PC-9 (cell line): ENCODE data around the gene BOC. TPM values are rescaled to one million over a fixed set of nuclear protein-coding genes. Genes with fewer than 3 reads are reported as not detected.

Source experiments
- BruUV-seq: library from RNA; stranded (reverse); fragments of 400-500 nt; replicated peaks from 2 replicates; lab custom pipeline; 2021; lab: Mats Ljungman, UMichigan
- CTCF ChIA-PET: fragments of 300-600 bp; sonication (Branson Sonifier 250); formaldehyde crosslinking; loops from one replicate; lab custom pipeline; 2022; ENCODE audit warnings: antibody characterized with exemption; lab: Charles Lee
- POLR2A ChIA-PET: fragments of 300-600 bp; sonication (Branson Sonifier 250); formaldehyde crosslinking; loops from one replicate; lab custom pipeline; 2022; ENCODE audit warnings: antibody characterized with exemption; ENCODE audit not compliant: unreplicated experiment; lab: Charles Lee
- DNase-seq, 2 experiments: peaks; one replicate each; pipeline versions ENCODE4 v3.0.0 to v3.0.0-alpha.2; 2015 to 2022; ENCODE audit warnings: mixed read lengths in 1 of 2
- H2AFZ ChIP-seq: fragments of 200-600 bp; sonication (generic); 2 replicates; pipeline ENCODE4 v1.8.1; 2017; ENCODE audit warnings: antibody characterized with exemption
- H3F3A ChIP-seq: fragments of 200-600 bp; sonication (generic); 2 replicates; pipeline ENCODE4 v1.8.1; 2017; ENCODE audit warnings: antibody characterized with exemption, mild to moderate bottlenecking, low read depth; ENCODE audit not compliant: insufficient read depth
- H3K27ac ChIP-seq: fragments of 200-600 bp; sonication (generic); 2 replicates; pipeline ENCODE4 v1.6.1; 2016; ENCODE audit warnings: mixed run types
- H3K27me3 ChIP-seq: fragments of 200-600 bp; sonication (generic); 2 replicates; pipeline ENCODE4 v1.6.1; 2016; ENCODE audit warnings: low read depth, mixed run types; ENCODE audit not compliant: insufficient read depth
- H3K36me3 ChIP-seq: fragments of 200-600 bp; sonication (generic); 2 replicates; pipeline ENCODE4 v1.6.1; 2016; ENCODE audit warnings: low read depth, mixed run types
- H3K4me1 ChIP-seq: fragments of 200-600 bp; sonication (generic); replicated peaks from 2 replicates; pipeline ENCODE4 v1.6.1; 2016; ENCODE audit warnings: mixed run types; ENCODE audit not compliant: insufficient read depth
- H3K4me2 ChIP-seq: fragments of 200-600 bp; sonication (generic); 2 replicates; pipeline ENCODE4 v1.6.1; 2017; ENCODE audit warnings: mixed run types
- H3K4me3 ChIP-seq: fragments of 200-600 bp; sonication (generic); 2 replicates; pipeline ENCODE4 v1.6.1; 2016; ENCODE audit warnings: mixed run types
- H3K79me2 ChIP-seq: fragments of 200-600 bp; sonication (generic); 2 replicates; pipeline ENCODE4 v1.6.1; 2017; ENCODE audit warnings: low read depth, mixed run types
- H3K9me2 ChIP-seq: fragments of 200-600 bp; sonication (generic); 2 replicates; pipeline ENCODE4 v1.8.1; 2017; ENCODE audit warnings: mild to moderate bottlenecking; ENCODE audit not compliant: insufficient read depth
- H3K9me3 ChIP-seq: fragments of 200-600 bp; sonication (generic); 2 replicates; pipeline ENCODE4 v1.8.1; 2016; ENCODE audit warnings: low read depth; ENCODE audit not compliant: insufficient read depth
- H4K20me1 ChIP-seq: fragments of 200-600 bp; sonication (generic); 2 replicates; pipeline ENCODE4 v1.8.1; 2017; ENCODE audit not compliant: insufficient read depth
- EZH2 ChIP-seq: fragments of 200-600 bp; sonication (generic); IDR thresholded peaks from 2 replicates; pipeline ENCODE4 v1.8.0; 2017; ENCODE audit warnings: antibody characterized with exemption, low read depth
- intact Hi-C: fragments of 100-400 bp; cut with micrococcal nuclease; formaldehyde crosslinking; loops from one replicate; pipeline ENCODE4 v1.10.0; 2022; ENCODE audit not compliant: unreplicated experiment
- total RNA-seq: library from RNA; stranded (reverse); gene quantifications from 2 replicates; pipeline ENCODE4 v1.2.3, GENCODE V29; 2021
- TF ChIP-seq, protein P1 (sequence below): fragments of 200-600 bp; sonication (generic); conservative IDR thresholded peaks from 2 replicates; pipeline ENCODE4 v1.6.1; 2017; ENCODE audit warnings: mixed run types, antibody characterized with exemption, mild to moderate bottlenecking, moderate library complexity

BOC gene
- total RNA-seq, 1 experiment from 2014 or later, result 3.0 TPM

DNA sequence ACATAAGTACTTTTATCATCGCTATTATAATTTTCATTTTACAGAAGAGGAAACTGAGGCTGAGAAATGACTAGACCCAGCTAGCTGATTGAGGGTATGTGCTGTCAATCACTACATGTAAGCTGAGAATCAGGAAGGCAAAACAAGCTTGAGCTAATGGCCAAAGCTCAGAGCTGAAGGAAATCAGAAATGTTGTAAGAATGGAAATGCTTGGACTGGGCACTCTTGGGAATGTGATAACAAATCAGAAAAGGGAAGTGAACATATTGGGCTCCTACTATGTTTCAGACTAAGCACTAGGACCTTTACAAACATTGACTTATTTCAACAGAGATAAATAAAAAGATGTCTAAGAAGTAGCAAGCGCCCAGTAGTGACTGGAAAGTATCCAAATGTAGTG, 33.8 kb upstream of the BOC start:
- Histone ChIP-seq H4K20me1 (no peaks in the 10 kb centered on the region), H3K27me3 (no peaks in the 10 kb centered on the region), H3K79me2 (no peaks in the 10 kb centered on the region), H3K4me2 (no peak overlapping the region), H3K9me3 (no peaks in the 10 kb centered on the region; the same call in 1 of the 2 replicates), H3K4me3 (no peak overlapping the region), H2AFZ (no peak overlapping the region), H3K9me2 (no peaks in the 10 kb centered on the region), H3K4me1 (no peaks in the 10 kb centered on the region), H3F3A (no peaks in the 10 kb centered on the region), H3K36me3 (no peaks in the 10 kb centered on the region), H3K27ac (no peak overlapping the region)
- ChIA-PET CTCF (no interaction called here), POLR2A (no interaction called here)
- no peak for TF ChIP-seq EZH2
- TF ChIP-seq, protein P1, sequence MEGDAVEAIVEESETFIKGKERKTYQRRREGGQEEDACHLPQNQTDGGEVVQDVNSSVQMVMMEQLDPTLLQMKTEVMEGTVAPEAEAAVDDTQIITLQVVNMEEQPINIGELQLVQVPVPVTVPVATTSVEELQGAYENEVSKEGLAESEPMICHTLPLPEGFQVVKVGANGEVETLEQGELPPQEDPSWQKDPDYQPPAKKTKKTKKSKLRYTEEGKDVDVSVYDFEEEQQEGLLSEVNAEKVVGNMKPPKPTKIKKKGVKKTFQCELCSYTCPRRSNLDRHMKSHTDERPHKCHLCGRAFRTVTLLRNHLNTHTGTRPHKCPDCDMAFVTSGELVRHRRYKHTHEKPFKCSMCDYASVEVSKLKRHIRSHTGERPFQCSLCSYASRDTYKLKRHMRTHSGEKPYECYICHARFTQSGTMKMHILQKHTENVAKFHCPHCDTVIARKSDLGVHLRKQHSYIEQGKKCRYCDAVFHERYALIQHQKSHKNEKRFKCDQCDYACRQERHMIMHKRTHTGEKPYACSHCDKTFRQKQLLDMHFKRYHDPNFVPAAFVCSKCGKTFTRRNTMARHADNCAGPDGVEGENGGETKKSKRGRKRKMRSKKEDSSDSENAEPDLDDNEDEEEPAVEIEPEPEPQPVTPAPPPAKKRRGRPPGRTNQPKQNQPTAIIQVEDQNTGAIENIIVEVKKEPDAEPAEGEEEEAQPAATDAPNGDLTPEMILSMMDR, result no peak
- DNase-seq, result no peak
- intact Hi-C loops, result no loop called here
- no TSS peak for BruUV-seq

DNA sequence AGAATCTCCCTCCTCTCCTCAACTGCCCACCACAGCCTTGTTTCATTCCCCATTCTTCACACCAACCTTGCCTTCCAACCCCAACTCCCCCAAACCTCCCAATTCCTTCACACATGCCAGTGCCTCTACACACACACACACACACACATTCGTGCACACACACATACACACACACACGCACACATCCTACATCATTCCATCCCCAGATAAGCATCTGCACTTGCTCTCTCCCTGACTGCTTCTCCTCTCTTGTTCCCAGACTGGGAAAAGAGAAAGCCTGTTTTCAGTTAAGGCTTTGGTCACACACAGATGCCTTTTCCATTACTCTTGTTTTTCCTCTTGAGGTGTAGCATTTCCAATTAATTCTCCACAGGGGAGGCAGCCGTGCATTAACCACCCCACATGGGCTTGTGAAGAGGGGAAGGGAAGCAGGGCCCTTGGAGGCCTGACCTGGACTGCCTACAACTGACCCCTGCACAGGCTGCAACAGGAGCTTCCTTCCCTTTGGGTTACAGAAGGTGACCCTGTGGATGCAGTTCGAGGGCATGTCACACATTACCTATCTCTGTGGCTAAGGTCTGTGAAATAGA, 32.0 kb upstream of the BOC start:
- Histone ChIP-seq H3K27ac (no peak overlapping the region), H3K4me3 (no peak overlapping the region), H2AFZ (no peak overlapping the region), H3K9me2 (no peaks in the 10 kb centered on the region), H3K4me1 (no peaks in the 10 kb centered on the region), H3K9me3 (no peaks in the 10 kb centered on the region; the same call in 1 of the 2 replicates), H3K27me3 (no peaks in the 10 kb centered on the region), H4K20me1 (no peaks in the 10 kb centered on the region), H3K36me3 (no peaks in the 10 kb centered on the region), H3K4me2 (no peak overlapping the region), H3F3A (no peaks in the 10 kb centered on the region), H3K79me2 (no peaks in the 10 kb centered on the region)
- ChIA-PET CTCF (no interaction called here), POLR2A (no interaction called here)
- intact Hi-C loops, result no loop called here
- TF ChIP-seq, protein P1, result no peak
- TF ChIP-seq EZH2, result no peak
- no peak for DNase-seq
- no TSS peak for BruUV-seq

DNA sequence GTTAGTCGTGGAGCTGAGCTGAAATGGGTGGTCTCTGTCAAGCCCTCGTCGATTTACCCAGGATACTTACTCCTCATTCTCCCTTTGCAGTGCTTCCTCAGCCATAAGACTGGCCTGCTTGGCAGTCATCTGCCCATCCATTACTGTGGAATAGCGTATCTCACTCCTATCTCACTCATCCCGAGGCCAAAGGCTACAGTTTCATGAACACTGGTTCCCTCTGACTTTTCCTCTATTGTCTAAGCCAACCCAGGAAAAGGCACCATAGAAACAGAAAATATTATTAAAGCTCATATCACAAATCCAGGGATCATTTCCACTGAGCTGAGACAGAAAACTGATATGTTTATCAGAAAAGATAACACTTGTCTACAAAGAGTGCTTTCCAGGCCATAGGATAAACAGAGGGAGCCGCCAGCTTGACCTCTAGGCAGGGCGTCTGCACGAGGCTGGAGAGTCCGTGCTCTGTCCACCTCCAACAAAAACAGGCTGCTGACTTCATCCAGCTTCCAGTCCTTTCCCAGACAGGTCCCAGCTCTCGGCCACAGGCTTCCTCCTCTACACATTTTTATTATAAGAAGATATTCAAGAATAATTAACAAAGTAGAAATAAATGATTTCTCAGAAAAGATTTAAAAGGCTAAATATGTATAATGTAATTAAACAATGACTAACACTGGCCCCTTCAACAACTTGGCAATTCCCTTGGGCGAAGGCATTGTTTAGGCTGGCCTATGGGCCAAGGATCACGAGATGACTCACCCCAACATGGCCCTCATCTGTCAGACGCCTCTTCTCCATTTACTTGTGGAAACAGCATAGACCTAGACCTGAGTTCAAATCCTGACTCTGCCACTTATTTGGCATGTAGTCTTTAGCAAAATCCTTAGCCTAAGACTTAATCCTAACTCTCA, 27.4 kb upstream of the BOC start:
- intact Hi-C loops, result no loop called here
- H3K4me1 ChIP-seq, result no peaks in the 10 kb centered on the region
- H3K4me2 ChIP-seq, result no peak overlapping the region
- H3K9me3 ChIP-seq, result peaks cover 7% of the 10 kb centered on the region; the same call in 1 of the 2 replicates
- H3F3A ChIP-seq, result no peaks in the 10 kb centered on the region
- H3K27ac ChIP-seq, result no peak overlapping the region
- ChIA-PET POLR2A (no interaction called here), CTCF (no interaction called here)
- H3K79me2 ChIP-seq, result no peaks in the 10 kb centered on the region
- BruUV-seq, result no TSS peak
- no peaks in the 10 kb centered on the region for H4K20me1 ChIP-seq
- H3K36me3 ChIP-seq, result no peaks in the 10 kb centered on the region
- no peaks in the 10 kb centered on the region for H3K27me3 ChIP-seq
- H2AFZ ChIP-seq, result no peak overlapping the region
- no peak overlapping the region for H3K4me3 ChIP-seq
- TF ChIP-seq, protein P1, result no peak
- TF ChIP-seq EZH2, result no peak
- DNase-seq, result no peak
- no peaks in the 10 kb centered on the region for H3K9me2 ChIP-seq
